H1 (cell line): ENCODE data around the gene INPP5A.

Experiments used
- ASH2L ChIP-seq: fragments of 200-600, 300-600 bp; sonication (generic); IDR thresholded peaks from one replicate; pipeline ENCODE4 v1.7.1; 2017; ENCODE audit warnings: low read length
- CHD1 ChIP-seq: IDR thresholded peaks from 2 replicates; pipeline ENCODE4 v1.6.1; 2012; ENCODE audit warnings: low read depth, low read length, improper control_type of control experiment
- JUN ChIP-seq: IDR thresholded peaks from 2 replicates; pipeline ENCODE4 v1.6.1; 2011; ENCODE audit warnings: low read depth, mild to moderate bottlenecking, improper control_type of control experiment, low read length
- JUND ChIP-seq: IDR thresholded peaks from 2 replicates; pipeline ENCODE4 v1.6.1; 2011; ENCODE audit warnings: mild to moderate bottlenecking, improper control_type of control experiment, low read length
- POLR2A ChIP-seq, 2 experiments: IDR thresholded peaks; 1 replicate in 1 of 2; 2 replicates in 1 of 2; pipeline ENCODE4 v1.6.1; 2011; ENCODE audit warnings: low read depth in 2 of 2, low read length in 2 of 2, mild to moderate bottlenecking in 2 of 2; ENCODE audit errors: control extremely low read depth in 1 of 2
- POLR2AphosphoS5 ChIP-seq: IDR thresholded peaks from 2 replicates; pipeline ENCODE4 v1.6.1; 2011; ENCODE audit warnings: low read depth, low read length
- SIN3A ChIP-seq, 2 experiments: IDR thresholded peaks in 1 of 2; conservative IDR thresholded peaks in 1 of 2; 2 replicates each; pipeline ENCODE4 v1.6.1; 2011 to 2012; ENCODE audit warnings: low read length in 2 of 2, improper control_type of control experiment in 1 of 2, low read depth in 1 of 2, mild to moderate bottlenecking in 1 of 2
- TEAD4 ChIP-seq: IDR thresholded peaks from 2 replicates; pipeline ENCODE4 v1.6.1; 2012; ENCODE audit warnings: low read depth, low read length, inconsistent platforms, mixed read lengths
- TF ChIP-seq, protein P1 (sequence below), 3 experiments: IDR thresholded peaks; 1 replicate in 2 of 3; 2 replicates in 1 of 3; pipeline versions ENCODE4 v1.5.1 to v1.6.1; 2011; ENCODE audit warnings: low read length in 3 of 3, mild to moderate bottlenecking in 3 of 3, inconsistent platforms in 2 of 3, low read depth in 1 of 3, moderate library complexity in 1 of 3; ENCODE audit not compliant: insufficient read depth in 1 of 3; ENCODE audit errors: control extremely low read depth in 1 of 3

DNA sequence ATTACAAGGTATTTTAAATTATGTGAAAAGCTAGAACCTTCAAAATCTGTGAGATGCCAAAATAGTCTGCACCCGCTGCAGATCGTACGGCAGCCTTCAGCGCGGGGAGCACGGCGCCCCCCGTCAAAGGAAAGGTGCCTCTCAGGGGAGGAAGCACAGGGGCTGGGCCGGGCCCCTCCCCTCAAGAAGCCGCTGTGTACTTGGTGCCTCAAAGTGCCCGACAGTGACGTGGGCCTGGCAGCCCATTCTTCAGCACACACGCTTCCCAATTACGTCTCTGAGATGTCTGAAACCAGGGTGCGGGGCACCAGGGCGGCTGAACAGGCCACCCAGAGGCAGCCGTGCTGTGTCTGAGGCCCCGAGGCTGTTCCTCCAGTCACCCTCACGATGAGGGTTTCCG, 116.1 kb downstream of the INPP5A start:
- TF ChIP-seq, protein P1, sequence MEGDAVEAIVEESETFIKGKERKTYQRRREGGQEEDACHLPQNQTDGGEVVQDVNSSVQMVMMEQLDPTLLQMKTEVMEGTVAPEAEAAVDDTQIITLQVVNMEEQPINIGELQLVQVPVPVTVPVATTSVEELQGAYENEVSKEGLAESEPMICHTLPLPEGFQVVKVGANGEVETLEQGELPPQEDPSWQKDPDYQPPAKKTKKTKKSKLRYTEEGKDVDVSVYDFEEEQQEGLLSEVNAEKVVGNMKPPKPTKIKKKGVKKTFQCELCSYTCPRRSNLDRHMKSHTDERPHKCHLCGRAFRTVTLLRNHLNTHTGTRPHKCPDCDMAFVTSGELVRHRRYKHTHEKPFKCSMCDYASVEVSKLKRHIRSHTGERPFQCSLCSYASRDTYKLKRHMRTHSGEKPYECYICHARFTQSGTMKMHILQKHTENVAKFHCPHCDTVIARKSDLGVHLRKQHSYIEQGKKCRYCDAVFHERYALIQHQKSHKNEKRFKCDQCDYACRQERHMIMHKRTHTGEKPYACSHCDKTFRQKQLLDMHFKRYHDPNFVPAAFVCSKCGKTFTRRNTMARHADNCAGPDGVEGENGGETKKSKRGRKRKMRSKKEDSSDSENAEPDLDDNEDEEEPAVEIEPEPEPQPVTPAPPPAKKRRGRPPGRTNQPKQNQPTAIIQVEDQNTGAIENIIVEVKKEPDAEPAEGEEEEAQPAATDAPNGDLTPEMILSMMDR (IDR thresholded peaks at IDR 0.05; ENCODE audit: control extremely low read depth in 1 of 3, insufficient read depth in 1 of 3, low read depth in 1 of 3, low read length in 3 of 3), result no peak
- TF ChIP-seq SIN3A (conservative IDR thresholded peaks at IDR 0.05 in 1 of 2, IDR thresholded peaks at IDR 0.05 in 1 of 2; ENCODE audit: low read depth in 1 of 2, low read length in 2 of 2) (no peak), JUN (no peak), CHD1 (no peak), POLR2A (IDR thresholded peaks at IDR 0.05; ENCODE audit: control extremely low read depth in 1 of 2, low read depth in 2 of 2, low read length in 2 of 2) (no peak), JUND (no peak), TEAD4 (no peak), POLR2AphosphoS5 (no peak), ASH2L (no peak)
